GM18502 (cell line): ENCODE measurements around the gene PADI1.

Experiments used
- ATAC-seq: cut with Tn5 transposase; IDR thresholded peaks from one replicate; pipeline ENCODE4 v1.9.1; 2021; ENCODE audit warnings: mild to moderate bottlenecking; ENCODE audit not compliant: unreplicated experiment, poor library complexity

PADI1 gene

GRCh38 chr1:17263936-17264335, 59.0 kb downstream of the PADI1 start:
- ATAC-seq = no peak

GRCh38 chr1:17264470-17264869, 59.5 kb downstream of the PADI1 start:
- no peak for ATAC-seq

GRCh38 chr1:17265162-17265561, 60.2 kb downstream of the PADI1 start:
- no peak for ATAC-seq

- no peak for ATAC-seq
Measured at GRCh38 chr1:17265950-17266349, 61.0 kb downstream of the PADI1 start.

GRCh38 chr1:17270891-17271765, 66.2 kb downstream of the PADI1 start:
- ATAC-seq = no peak

GRCh38 chr1:17272066-17272465, 67.1 kb downstream of the PADI1 start:
- ATAC-seq = no peak

GRCh38 chr1:17272646-17273045, 67.7 kb downstream of the PADI1 start:
- ATAC-seq = no peak

- ATAC-seq = no peak
Measured at GRCh38 chr1:17273096-17273495, 68.2 kb downstream of the PADI1 start.

GRCh38 chr1:17274186-17275170, 69.5 kb downstream of the PADI1 start:
- no peak for ATAC-seq

GRCh38 chr1:17276568-17276967, 71.6 kb downstream of the PADI1 start:
- no peak for ATAC-seq

- ATAC-seq = no peak
Measured at GRCh38 chr1:17277511-17278159, 72.7 kb downstream of the PADI1 start.

- no peak for ATAC-seq
Measured at GRCh38 chr1:17278996-17279830, 74.3 kb downstream of the PADI1 start.

- no peak for ATAC-seq
Measured at GRCh38 chr1:17280436-17280835, 75.5 kb downstream of the PADI1 start.

- ATAC-seq = no peak
Measured at GRCh38 chr1:17280894-17281293, 76.0 kb downstream of the PADI1 start.

- ATAC-seq = no peak
Measured at GRCh38 chr1:17281775-17282181, 76.8 kb downstream of the PADI1 start.

- ATAC-seq = no peak
Measured at GRCh38 chr1:17282836-17283235, 77.9 kb downstream of the PADI1 start.

- ATAC-seq = no peak
Measured at GRCh38 chr1:17286646-17287045, 81.7 kb downstream of the PADI1 start.

GRCh38 chr1:17287130-17287776, 82.3 kb downstream of the PADI1 start:
- ATAC-seq = no peak

GRCh38 chr1:17289721-17290120, 84.8 kb downstream of the PADI1 start:
- ATAC-seq = no peak
